Adrenal gland (tissue), 12 donors: ENCODE data around the gene TSPYL2. TPM values are rescaled to one million over a fixed set of nuclear protein-coding genes. Genes with fewer than 3 reads are reported as not detected.

ENCODE experiments used
- DNase-seq, 7 donors: peaks; one replicate each; pipeline ENCODE4 v3.0.0-alpha.2; 2019 to 2020
- H3K27ac ChIP-seq, 5 donors: fragments of 200-600 bp; sonication (generic) in 4 of 5; 1 replicate in 3 of 5; 2 replicates in 2 of 5; pipeline versions ENCODE4 v1.5.1 to v1.8.0; 2016 to 2020; ENCODE audit warnings: mild to moderate bottlenecking in 1 of 5
- H3K27me3 ChIP-seq: fragments of 200-600 bp; 2 replicates; pipeline ENCODE4 v1.8.0; 2021
- H3K36me3 ChIP-seq, 2 donors: fragments of 200-600 bp; replicated peaks in 1 of 2; 1 replicate in 1 of 2; 2 replicates in 1 of 2; pipeline versions ENCODE4 v1.5.1 to v1.8.0; 2018 to 2022
- H3K4me1 ChIP-seq, 2 donors: fragments of 200-600 bp; replicated peaks in 1 of 2; 1 replicate in 1 of 2; 2 replicates in 1 of 2; pipeline versions ENCODE4 v1.5.1 to v1.8.0; 2018 to 2021
- H3K4me3 ChIP-seq, 4 donors: fragments of 200-600 bp; sonication (generic) in 3 of 4; one replicate each; pipeline ENCODE4 v1.5.1; 2016 to 2018
- H3K9me3 ChIP-seq, 3 donors: fragments of 200-600 bp; sonication (generic) in 1 of 3; replicated peaks in 1 of 3; 1 replicate in 2 of 3; 2 replicates in 1 of 3; pipeline versions ENCODE4 v1.5.1 to v1.8.0; 2016 to 2021
- POLR2A ChIP-seq, 2 donors: fragments of 450-650 bp; IDR thresholded peaks; one replicate each; pipeline ENCODE4 v1.6.1; 2017; ENCODE audit warnings: antibody characterized with exemption in 2 of 2, mild to moderate bottlenecking in 2 of 2, moderate library complexity in 1 of 2
- WGBS, 4 donors: extraction: QIAGEN DNeasy Blood & Tissue Kit in 2 of 4; methylation state at CpG; one replicate each; pipeline versions ENCODE4 v1.1.5 to v1.1.7; 2013 to 2017; 5-methylcytosine and 5-hydroxymethylcytosine counted together
- intact Hi-C, 2 donors: fragments of 100-400 bp; cut with DNase I; formaldehyde crosslinking; loops; one replicate each; pipeline versions ENCODE4 v1.14.1 to v1.15.0; 2022 to 2023
- polyA plus RNA-seq, 3 donors: library from polyadenylated mRNA; stranded (reverse); fragments of 200-250 nt in 2 of 3; fragments of 350-450 nt in 1 of 3; fragmentation: Illumina TruSeq in 1 of 3; extraction: RNeasy Lipid Tissue Mini Kit (QIAGEN cat#74804) in 1 of 3; gene quantifications; one replicate each; pipeline ENCODE4 v1.2.3, GENCODE V29; 2013 to 2014
- total RNA-seq, 9 donors: library from RNA; depleted of rRNA in 4 of 9; stranded (reverse); fragments of >200 nt in 4 of 9; fragments of 120-200 nt in 1 of 9; fragmentation: NEBNext Ultra II Directional in 1 of 9; extraction: Animal tissue kit (Norgen Biotek cat#: 25700) in 1 of 9; gene quantifications; one replicate each; pipeline versions ENCODE4 v1.1.0 to v1.2.4, GENCODE V29; 2013 to 2023
- TF ChIP-seq, protein P1 (sequence below), 6 experiments: fragments of 450-650 bp in 4 of 6; fragments of 200-600 bp in 2 of 6; sonication (generic) in 1 of 6; IDR thresholded peaks; 1 replicate in 5 of 6; 2 replicates in 1 of 6; pipeline versions ENCODE4 v1.5.1 to v1.8.0; 2016 to 2021; ENCODE audit warnings: antibody characterized with exemption in 6 of 6, mild to moderate bottlenecking in 2 of 6, moderate library complexity in 1 of 6
- donor health status: healthy with polysubstance abuse.
- donor health status: Bipolar disorder and iron deficiency.
- donor health status: DM: yes; HTN: yes; CAD: no.
- donor health status: DM: no; HTN: no; CAD: no.
- donor health status: DM: no; HTN: no; CAD: no.
- donor health status: DM: yes; HTN: yes; CAD: no.

TSPYL2 gene
- total and polyA plus RNA-seq, 12 donors, result 35.5 to 536 (median 90.7) TPM

DNA sequence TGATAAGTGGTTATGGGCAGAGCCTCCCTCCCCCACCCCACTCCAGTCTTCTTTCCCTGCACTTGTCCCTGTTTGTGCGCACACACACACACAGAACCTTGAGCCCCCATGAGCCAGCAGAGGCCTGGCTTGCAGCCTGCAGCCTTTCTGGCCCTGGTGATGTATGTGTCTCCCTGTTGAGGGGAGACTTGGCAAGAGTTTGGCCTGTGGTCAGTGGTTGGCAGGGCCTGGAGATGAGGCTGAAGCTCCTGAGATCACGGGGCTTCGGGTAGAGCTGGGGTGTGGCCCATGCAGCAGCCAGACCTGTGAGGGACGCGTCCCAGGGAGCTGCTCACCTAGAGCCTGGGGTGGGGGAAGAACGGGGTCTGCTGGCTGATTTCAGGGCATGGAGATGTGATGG lies 31.3 kb upstream of the TSPYL2 start:
- TF ChIP-seq, protein P1, sequence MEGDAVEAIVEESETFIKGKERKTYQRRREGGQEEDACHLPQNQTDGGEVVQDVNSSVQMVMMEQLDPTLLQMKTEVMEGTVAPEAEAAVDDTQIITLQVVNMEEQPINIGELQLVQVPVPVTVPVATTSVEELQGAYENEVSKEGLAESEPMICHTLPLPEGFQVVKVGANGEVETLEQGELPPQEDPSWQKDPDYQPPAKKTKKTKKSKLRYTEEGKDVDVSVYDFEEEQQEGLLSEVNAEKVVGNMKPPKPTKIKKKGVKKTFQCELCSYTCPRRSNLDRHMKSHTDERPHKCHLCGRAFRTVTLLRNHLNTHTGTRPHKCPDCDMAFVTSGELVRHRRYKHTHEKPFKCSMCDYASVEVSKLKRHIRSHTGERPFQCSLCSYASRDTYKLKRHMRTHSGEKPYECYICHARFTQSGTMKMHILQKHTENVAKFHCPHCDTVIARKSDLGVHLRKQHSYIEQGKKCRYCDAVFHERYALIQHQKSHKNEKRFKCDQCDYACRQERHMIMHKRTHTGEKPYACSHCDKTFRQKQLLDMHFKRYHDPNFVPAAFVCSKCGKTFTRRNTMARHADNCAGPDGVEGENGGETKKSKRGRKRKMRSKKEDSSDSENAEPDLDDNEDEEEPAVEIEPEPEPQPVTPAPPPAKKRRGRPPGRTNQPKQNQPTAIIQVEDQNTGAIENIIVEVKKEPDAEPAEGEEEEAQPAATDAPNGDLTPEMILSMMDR (IDR thresholded peaks at IDR 0.05), result no peak
- intact Hi-C loops, result no loop called here
- Histone ChIP-seq H3K4me1 (no peaks in the 10 kb centered on the region), H3K4me3 (no peak overlapping the region), H3K27ac (no peak overlapping the region), H3K36me3 (no peaks in the 10 kb centered on the region), H3K27me3 (no peaks in the 10 kb centered on the region), H3K9me3 (no peaks in the 10 kb centered on the region)
- WGBS, 4 donors, result 79 to 92% (median 85%) methylated on average over 6 of the region's 6 CpGs
- DNase-seq, result no peak

DNA sequence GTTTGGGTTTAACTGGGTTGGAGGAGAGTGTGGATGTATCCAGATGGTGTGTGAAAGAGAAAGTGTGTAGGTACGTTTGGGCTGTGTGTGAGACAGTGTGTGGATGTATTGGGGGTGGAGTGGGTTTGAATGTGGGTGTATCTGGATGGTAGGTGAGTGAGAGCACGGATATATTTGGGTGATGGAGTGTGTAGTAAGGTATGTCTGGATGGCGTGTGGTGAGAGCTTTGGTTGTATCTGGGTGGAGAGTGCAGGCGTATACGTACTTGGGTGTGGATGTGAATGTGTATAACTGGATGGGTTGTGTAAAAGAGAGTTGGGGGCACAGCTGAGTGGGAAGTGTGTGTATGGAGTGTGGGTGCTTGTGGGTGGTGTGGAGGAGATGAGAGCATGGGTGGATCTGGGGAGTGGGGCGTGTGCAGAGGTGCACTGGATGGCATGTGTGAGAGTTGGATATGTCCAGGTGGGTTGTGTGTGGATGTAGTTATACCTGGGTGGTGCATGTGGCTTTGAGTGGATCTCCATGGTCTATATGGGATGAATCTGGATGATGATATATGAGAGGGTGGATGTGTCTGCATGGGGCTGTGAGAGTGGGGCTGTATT lies 26.8 kb upstream of the TSPYL2 start:
- Histone ChIP-seq H3K9me3 (no peaks in the 10 kb centered on the region), H3K27me3 (no peaks in the 10 kb centered on the region), H3K4me3 (no peak overlapping the region), H3K36me3 (no peaks in the 10 kb centered on the region), H3K4me1 (no peaks in the 10 kb centered on the region), H3K27ac (no peak overlapping the region)
- 76 to 88% (median 81%) methylated on average over 6 of the region's 6 CpGs for WGBS, 4 donors
- TF ChIP-seq, protein P1 (IDR thresholded peaks at IDR 0.05), result no peak
- no peak for TF ChIP-seq POLR2A (IDR thresholded peaks at IDR 0.05)
- DNase-seq, result no peak
- intact Hi-C loops, result no loop called here

DNA sequence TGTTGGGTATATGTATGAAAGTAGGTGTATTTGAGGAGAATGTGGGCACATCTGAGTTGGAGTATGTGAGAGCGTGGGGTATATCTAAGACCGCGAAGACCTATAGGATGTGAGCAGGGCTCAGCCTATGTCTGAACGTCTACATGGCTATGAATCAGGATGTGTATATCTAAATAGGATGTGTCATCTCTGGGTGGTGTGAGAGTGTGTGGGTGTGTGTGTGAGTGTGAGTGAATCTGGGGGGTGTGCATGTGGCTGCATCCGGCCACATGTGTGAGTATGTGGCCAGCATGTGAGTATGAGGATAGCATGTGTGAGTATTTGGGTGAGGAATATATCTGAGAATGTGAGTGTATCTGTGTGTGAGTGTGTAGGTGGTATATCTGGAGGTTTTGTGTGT lies 25.9 kb upstream of the TSPYL2 start:
- Histone ChIP-seq H3K9me3 (no peaks in the 10 kb centered on the region), H3K36me3 (no peaks in the 10 kb centered on the region), H3K27me3 (no peaks in the 10 kb centered on the region), H3K4me1 (no peaks in the 10 kb centered on the region), H3K27ac (no peak overlapping the region), H3K4me3 (no peak overlapping the region)
- no peak for DNase-seq
- intact Hi-C loops, result no loop called here
- WGBS, 4 donors, result 78 to 86% (median 84%) methylated on average over 5 of the region's 5 CpGs
- TF ChIP-seq POLR2A (IDR thresholded peaks at IDR 0.05), result no peak
- TF ChIP-seq, protein P1 (IDR thresholded peaks at IDR 0.05), result no peak

- TF ChIP-seq, protein P1 (IDR thresholded peaks at IDR 0.05), result no peak
- no peak for TF ChIP-seq POLR2A (IDR thresholded peaks at IDR 0.05)
- H3K9me3 ChIP-seq, result no peaks in the 10 kb centered on the region
- 53 to 80% (median 71%) methylated on average over 1 of the region's 1 CpG for WGBS, 4 donors
Measured at GRCh38 chrX:53065104-53065503, 17.1 kb upstream of the TSPYL2 start.

More at GRCh38 chrX:53065104-53065503, 17.1 kb upstream of the TSPYL2 start:
- DNase-seq, result no peak
- Histone ChIP-seq H3K4me1 (no peaks in the 10 kb centered on the region), H3K27me3 (peaks cover 2% of the 10 kb centered on the region), H3K27ac (no peak overlapping the region), H3K4me3 (no peak overlapping the region), H3K36me3 (no peaks in the 10 kb centered on the region)
- intact Hi-C loops, result no loop called here
